VCaP (cell line): ENCODE results near the gene CDRT4.

Experiments used
- H3K27ac ChIP-seq: fragments of 450-650 bp; 2 replicates; pipeline ENCODE4 v1.5.1; 2017
- CTCF ChIP-seq: fragments of 450-650 bp; conservative IDR thresholded peaks from 2 replicates; pipeline ENCODE4 v1.5.1; 2017; ENCODE audit warnings: mild to moderate bottlenecking, moderate library complexity

CDRT4 gene

GRCh38 chr17:15424521-15424920, 42.9 kb downstream of the CDRT4 start:
- no peak overlapping the region for H3K27ac ChIP-seq
- no peak for TF ChIP-seq CTCF

GRCh38 chr17:15422392-15422965, 44.9 kb downstream of the CDRT4 start:
- TF ChIP-seq CTCF, result no peak
- no peak overlapping the region for H3K27ac ChIP-seq

GRCh38 chr17:15418781-15419180, 48.6 kb downstream of the CDRT4 start:
- no peak for TF ChIP-seq CTCF

GRCh38 chr17:15414532-15415306, 52.7 kb downstream of the CDRT4 start:
- H3K27ac ChIP-seq, result no peak overlapping the region

More at GRCh38 chr17:15418781-15419180, 48.6 kb downstream of the CDRT4 start:
- H3K27ac ChIP-seq, result no peak overlapping the region

GRCh38 chr17:15413101-15413771, 54.2 kb downstream of the CDRT4 start:
- no peak overlapping the region for H3K27ac ChIP-seq

More at GRCh38 chr17:15414532-15415306, 52.7 kb downstream of the CDRT4 start:
- TF ChIP-seq CTCF, result no peak

GRCh38 chr17:15412606-15413005, 54.8 kb downstream of the CDRT4 start:
- no peak for TF ChIP-seq CTCF
- no peak overlapping the region for H3K27ac ChIP-seq

More at GRCh38 chr17:15413101-15413771, 54.2 kb downstream of the CDRT4 start:
- no peak for TF ChIP-seq CTCF
